KOPT-K1 (cell line): ENCODE data around the gene CR1.
"Not testable (repeated sequence)": the region's sequence is repeated elsewhere in the genome, so short reads cannot be mapped to it uniquely, and the experiment has no call there.

ENCODE experiments used
- H3K27ac ChIP-seq: fragments of 200-600 bp; sonication (generic); 2 replicates; pipeline ENCODE4 v1.5.1; 2016; ENCODE audit warnings: antibody characterized with exemption, mild to moderate bottlenecking, low read depth, low read length; ENCODE audit not compliant: poor library complexity, severe bottlenecking
- H3K36me3 ChIP-seq: fragments of 200-600 bp; sonication (generic); 2 replicates; pipeline ENCODE4 v1.5.1; 2017; ENCODE audit warnings: antibody characterized with exemption, mild to moderate bottlenecking, low read length, moderate library complexity; ENCODE audit not compliant: insufficient read depth
- H3K9me3 ChIP-seq: fragments of 200-600 bp; sonication (generic); 2 replicates; pipeline ENCODE4 v1.5.1; 2017; ENCODE audit warnings: antibody characterized with exemption, low read length, mild to moderate bottlenecking; ENCODE audit not compliant: insufficient read depth, poor library complexity, severe bottlenecking

Gene CR1

DNA sequence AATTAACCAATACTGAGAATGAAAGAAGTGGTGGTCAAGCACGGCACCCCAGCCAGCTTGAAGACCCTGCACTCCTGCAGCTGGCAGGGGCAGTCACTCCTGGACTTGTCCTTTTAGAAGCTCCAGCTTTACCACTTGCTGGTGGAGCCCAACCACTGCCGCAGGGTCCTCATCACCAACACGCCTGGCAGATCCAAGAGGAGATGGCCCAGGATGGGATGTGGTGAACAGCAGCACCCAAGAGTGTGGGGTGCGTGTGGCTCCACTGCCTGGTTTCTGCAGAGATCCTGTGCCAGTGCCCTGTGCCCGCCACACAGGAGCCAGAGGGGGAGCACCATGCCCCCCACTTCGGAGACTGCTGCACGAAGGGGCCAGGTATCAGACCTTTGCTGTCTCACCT is 162.5 kb downstream of the CR1 start:
- Histone ChIP-seq H3K9me3 (no peaks in the 10 kb centered on the region), H3K36me3 (no peaks in the 10 kb centered on the region), H3K27ac (no peak overlapping the region)

DNA sequence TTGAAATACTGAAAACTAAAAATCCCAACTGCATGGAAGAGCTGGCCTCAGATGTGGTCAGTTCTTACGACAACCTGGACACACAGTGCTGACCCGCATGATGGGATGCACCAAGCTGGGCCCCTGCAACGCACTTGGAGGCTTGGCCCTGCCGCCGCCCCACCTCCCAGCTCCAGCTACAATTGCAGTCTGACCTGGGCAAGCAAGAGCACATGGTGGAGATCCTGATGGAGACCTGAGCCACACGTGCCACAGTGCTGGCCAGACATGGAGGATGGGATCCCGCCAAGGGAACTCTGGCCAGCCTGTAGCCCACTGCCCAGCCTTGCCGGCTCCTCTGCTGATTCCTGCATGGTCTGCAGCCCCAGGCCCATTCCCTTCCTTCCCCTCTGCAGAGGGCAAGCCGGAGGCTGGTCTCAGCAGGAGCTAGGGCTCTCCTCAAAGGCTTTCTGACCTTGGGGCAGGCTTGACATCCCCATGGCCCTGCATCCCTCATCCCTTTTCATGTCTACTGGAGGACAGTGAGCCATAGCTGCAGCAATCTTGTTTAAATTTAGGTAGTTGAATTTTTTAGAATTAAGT is 163.0 kb downstream of the CR1 start:
- no peaks in the 10 kb centered on the region for H3K36me3 ChIP-seq
- no peaks in the 10 kb centered on the region for H3K9me3 ChIP-seq
- no peak overlapping the region for H3K27ac ChIP-seq

DNA sequence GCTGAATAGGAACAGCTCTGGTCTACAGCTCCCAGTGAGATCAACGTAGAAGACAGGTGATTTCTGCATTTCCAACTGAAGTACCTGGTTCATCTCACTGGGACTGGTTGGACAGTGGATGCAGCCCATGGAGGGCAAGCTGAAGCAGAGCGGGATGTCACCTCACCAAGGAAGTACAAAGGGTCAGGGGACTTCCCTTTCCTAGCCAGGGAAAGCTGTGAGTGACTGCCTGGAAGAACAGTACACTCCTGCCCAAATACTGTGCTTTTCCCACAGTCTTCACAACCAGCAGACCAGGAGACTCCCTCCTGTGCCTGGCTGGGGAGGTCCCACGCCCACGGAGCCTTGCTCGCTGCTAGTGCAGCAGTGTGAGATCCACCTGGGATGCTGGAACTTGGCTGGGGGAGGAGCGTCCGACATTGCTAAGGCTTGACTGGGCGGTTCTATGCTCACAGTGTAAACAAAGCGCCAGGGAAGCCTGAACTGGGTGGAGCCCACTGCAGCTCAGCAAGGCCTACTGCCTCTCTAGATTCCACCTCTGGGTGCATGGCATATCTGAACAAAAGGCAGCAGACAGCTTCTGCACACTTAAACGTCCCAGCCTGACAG is 163.7 kb downstream of the CR1 start:
- Histone ChIP-seq H3K27ac (no peak overlapping the region), H3K36me3 (no peaks in the 10 kb centered on the region), H3K9me3 (no peaks in the 10 kb centered on the region)

DNA sequence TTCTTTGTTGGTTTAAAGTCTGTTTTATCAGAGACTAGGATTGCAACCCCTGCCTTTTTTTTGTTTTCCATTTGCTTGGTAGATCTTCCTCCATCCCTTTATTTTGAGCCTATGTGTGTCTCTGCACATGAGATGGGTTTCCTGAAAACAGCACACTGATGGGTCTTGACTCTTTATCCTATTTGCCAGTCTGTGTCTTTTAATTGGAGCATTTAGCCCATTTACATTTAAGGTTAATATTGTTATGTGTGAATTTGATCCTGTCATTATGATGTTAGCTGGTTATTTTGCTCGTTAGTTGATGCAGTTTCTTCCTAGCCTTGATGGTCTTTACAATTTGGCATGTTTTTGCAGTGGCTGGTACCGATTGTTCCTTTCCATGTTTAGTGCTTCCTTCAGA is 165.5 kb downstream of the CR1 start:
- H3K27ac ChIP-seq, H3K9me3 ChIP-seq, H3K36me3 ChIP-seq: not testable (repeated sequence)

DNA sequence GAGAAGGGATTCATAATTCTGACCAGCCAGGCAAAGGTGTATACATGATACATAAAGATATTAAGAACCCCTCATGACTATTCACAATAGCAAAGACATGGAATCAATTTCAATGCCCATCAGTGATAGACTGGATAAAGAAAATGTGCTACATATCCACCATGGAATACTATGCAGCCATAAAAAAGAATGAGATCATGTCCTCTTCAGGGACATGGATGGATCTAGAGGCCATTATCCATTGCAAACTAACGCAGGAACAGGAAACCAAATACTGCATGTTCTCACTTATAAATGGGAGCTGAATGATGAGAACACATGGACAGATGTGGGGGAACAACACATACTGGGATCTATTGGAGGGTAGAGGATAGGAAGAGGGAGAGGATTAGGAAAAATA is 170.4 kb downstream of the CR1 start:
- Histone ChIP-seq H3K9me3 (no peaks in the 10 kb centered on the region), H3K27ac (no peak overlapping the region), H3K36me3 (no peaks in the 10 kb centered on the region)

DNA sequence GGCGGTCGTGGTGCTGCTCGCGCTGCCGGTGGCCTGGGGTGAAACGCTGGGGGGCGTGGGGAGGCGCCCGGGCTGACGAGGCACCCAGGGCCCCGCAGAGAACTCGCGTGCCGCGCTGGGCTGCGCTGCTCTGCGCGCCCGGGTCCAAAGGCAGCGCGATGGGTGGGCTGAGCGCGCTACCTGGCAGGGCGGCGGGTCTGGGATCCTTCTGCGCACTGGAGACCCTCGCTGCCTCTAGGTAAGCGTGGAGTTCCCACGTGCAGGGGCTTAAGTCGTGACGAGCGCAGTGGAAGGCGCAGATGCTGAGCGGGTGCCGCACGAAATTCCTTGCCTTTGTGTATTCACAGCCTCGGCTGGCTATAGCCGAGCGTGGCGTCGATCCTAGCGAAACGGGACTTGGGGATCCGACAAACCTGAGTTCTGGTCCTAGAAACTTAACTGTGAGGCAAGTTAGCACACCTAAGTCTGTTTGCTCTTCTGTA is 173.6 kb downstream of the CR1 start:
- H3K9me3 ChIP-seq, result no peaks in the 10 kb centered on the region
- H3K36me3 ChIP-seq, result no peaks in the 10 kb centered on the region
- no peak overlapping the region for H3K27ac ChIP-seq

DNA sequence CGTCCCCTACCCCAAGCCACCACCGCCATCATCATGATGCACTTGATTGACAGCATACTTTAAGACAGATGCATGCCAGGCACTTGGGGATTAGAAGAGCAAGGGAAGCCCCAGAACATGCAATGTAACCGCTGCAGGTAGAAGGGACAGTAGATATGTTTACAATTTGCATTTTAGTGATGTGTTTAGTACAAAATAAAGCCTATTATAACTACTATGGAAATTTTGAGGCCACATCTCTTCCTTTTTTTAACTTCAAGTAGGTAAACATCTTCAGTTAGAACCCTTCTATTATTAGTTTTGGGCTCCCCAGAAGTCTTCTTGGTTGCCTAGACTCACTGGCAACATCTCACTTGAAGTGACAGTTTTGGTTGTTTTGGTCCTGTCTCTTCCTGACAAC is 174.2 kb downstream of the CR1 start:
- H3K9me3 ChIP-seq, result no peaks in the 10 kb centered on the region

DNA sequence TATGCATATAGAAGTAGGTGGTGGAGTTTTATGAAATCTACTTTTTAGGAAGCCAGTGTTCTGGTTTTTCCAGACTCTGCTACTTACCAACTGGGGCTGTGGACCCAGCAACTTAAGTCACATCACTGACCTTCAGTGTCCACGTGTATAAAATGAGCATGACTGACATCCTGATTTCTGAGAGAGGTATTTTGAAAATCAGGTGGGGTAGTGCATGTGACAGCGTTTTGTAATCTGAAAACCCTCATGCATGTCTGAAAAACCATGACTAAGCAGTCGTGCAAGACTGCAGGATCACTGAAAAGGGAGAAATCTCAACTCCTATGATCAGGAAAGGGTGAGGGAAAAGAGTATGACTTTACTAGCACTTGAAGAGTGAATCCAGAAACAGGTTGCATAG is 175.0 kb downstream of the CR1 start:
- Histone ChIP-seq H3K9me3 (no peaks in the 10 kb centered on the region), H3K27ac (no peak overlapping the region), H3K36me3 (no peaks in the 10 kb centered on the region)

More for the DNA sequence above, 174.2 kb downstream of the CR1 start:
- Histone ChIP-seq H3K27ac (no peak overlapping the region), H3K36me3 (no peaks in the 10 kb centered on the region)

DNA sequence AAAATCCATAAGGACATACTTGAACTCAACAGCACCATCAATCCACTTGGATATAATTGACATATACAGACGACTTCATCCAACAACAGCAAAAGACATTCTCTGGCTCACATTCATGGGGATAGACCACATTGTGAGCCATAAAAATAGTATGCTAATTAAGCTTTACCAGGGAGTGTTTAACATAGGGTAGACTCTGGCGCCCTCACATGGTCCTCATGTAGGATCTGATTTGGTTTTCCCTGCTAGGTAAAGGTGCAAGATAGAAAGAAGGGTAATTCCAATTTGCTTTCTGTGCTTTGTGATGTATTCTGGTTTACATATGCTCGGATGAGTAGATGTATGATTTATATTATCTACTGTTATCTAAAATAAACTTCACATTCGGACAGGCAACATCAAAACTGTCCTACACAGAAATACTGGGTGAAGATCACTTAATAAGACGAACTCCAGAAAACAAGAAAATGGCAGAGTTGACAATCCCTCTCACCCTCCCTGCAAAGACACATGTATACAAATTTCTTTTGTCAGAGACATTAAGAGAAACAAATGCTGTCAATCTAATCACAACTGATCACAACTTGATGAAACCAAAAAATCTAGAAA is 176.7 kb downstream of the CR1 start:
- Histone ChIP-seq H3K36me3 (no peaks in the 10 kb centered on the region), H3K9me3 (no peaks in the 10 kb centered on the region)

DNA sequence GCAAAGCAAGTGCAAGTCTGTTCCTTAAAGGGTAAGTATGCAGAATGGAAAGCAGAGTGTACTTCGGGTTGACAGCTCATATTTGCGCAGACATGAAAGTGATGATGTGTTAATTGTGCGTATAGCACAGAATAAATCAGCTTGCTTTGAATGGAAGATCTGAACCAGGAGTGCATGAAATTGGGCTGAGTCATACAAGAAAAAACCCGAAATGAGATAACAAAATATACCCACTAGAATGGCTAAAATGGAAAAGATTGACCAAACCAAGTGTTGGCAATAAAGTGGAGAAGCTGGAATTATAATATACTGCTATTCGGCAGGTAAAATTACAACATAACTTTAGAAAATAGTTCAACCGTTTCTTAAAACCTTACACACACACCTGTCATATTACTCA is 177.4 kb downstream of the CR1 start:
- no peaks in the 10 kb centered on the region for H3K36me3 ChIP-seq
- H3K27ac ChIP-seq, result no peak overlapping the region
- no peaks in the 10 kb centered on the region for H3K9me3 ChIP-seq

More for the DNA sequence above, 176.7 kb downstream of the CR1 start:
- no peak overlapping the region for H3K27ac ChIP-seq

DNA sequence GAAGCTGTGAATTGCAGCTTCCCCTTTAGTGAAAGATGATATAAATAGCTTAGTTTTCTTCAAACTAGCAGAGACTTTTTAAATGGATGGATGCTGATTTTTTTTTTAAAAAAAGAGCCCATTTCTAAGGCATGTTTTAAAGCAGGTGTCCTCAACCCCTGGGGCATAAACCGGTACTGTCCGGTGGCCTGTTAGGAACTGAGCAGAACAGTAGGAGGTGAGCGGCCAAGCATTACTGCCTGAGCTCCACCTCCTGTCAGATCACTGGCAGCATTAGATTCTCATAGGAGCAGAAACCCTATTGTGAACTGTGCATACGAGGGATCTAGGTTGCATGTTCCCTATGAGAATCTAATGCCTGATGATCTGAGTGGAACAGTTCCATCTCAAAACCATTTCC is 180.2 kb downstream of the CR1 start:
- Histone ChIP-seq H3K36me3 (no peaks in the 10 kb centered on the region), H3K27ac (no peak overlapping the region), H3K9me3 (no peaks in the 10 kb centered on the region)

DNA sequence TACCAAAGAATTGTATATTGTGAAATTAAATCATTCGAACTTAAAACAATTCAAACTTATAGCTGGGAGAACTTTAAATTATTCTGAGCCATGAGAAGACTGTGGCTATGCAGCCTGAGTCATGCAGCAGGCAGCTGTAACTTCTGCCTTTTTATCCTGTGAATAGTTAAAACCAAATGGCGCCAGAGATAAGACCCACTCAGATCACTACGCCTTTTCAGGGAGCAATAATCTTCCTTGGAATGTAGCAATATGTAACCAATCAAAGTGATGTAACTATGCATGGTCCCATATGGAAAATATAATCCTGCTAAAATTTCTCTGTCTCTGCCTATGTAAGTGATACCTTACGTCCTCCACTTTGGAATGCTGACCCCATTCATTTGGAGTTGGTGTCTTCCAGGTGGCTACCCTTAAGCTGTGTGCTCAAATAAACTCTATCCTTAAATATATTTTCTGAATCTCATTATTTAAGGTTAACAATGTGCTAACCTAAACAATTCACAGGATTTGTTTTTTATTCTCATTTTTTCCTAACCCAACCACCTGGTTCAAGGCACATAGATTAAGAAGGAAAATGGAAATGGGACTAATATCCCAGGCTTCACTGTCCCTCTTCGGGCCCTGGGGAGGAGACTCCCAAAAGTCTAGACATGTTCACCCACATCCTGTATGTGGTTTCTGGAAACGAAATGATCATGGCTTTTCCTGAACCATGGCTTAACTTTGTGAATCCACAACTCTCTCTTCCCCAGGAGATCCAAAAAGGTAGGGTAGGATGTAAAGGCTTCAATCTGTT is 184.8 kb downstream of the CR1 start:
- not testable (repeated sequence) for H3K9me3 ChIP-seq, H3K36me3 ChIP-seq, H3K27ac ChIP-seq

DNA sequence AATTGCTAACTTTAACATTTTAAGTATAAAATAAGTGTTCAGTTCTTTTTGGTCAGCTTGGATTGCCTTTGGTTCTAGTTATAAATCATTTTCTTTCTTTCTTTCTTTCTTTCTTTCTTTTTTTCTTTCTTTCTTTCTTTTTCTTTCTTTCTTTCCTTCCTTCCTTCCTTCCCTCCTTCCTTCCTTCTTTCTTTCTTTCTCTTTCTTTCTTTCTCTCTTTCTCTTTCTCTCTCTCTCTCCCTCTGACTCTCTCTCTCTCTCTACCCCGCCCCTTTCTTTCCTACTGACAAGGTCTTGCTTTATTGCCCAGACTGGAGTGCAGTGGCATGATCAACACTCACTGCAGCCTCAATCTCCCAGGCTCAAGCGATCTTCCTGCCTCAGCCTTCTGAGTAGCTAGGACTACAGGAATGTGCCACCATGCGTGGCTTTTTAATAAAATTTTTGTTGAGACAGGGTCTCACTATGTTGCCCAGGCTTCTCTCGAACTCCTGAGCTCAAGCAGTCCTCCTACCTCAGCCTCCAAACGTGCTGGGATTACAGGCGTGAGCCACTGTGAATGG is 187.0 kb downstream of the CR1 start:
- H3K36me3 ChIP-seq, H3K27ac ChIP-seq, H3K9me3 ChIP-seq: not testable (repeated sequence)

DNA sequence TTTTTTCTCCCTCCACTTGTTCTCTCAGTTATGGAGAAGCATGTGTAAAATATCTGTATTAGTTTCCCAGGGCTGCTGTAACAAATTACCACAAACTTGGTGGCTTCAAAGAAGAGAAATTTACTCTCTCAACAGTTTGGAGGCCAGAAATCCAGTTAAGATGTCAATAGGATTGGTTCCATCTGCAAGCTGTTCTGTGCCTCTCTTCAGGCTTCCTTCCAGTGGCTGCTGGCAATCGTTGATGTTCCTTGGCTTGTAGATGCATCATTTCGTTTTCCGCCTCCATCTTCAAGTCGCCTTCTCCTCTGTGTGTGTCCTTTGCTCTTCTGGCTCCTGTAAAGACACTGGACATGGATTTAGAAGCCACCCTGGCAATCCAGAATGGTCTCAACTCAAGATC is 194.6 kb downstream of the CR1 start:
- not testable (repeated sequence) for H3K27ac ChIP-seq, H3K9me3 ChIP-seq, H3K36me3 ChIP-seq

DNA sequence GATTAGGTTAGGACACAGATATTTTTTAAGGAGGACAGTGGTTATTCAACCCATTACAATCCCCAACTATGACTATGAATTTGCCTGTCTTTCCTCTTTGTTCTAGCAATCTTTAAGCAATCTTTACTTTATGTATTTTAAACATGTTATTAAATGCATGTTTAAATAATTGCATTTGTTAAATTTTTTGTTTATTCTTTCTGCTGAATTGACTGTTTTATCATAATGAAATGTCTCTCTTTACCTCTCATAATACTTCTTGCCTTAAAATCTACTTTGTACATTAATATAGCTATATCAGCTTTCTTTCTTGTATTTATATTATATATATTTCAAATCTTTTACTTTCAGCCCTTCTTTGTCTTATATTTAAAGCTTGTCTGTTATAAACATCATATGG is 195.1 kb downstream of the CR1 start:
- no peak overlapping the region for H3K27ac ChIP-seq

More for the DNA sequence above, 195.1 kb downstream of the CR1 start:
- Histone ChIP-seq H3K36me3 (no peaks in the 10 kb centered on the region), H3K9me3 (no peaks in the 10 kb centered on the region)
